IMR-90 (cell line): ENCODE results near the gene DNAJC22. TPM values are rescaled to one million over a fixed set of nuclear protein-coding genes. Genes with fewer than 3 reads are reported as not detected.
A peak's percentile ranks its signal among the peaks of the same experiment; 100 is the strongest.

Experiments
- ATAC-seq: fragments of 200-7000 bp; cut with Tn5 transposase; 2 replicates; pipeline ENCODE4 v1.9.1; 2020; ENCODE audit warnings: low read depth, mild to moderate bottlenecking, moderate library complexity
- BruUV-seq: library from RNA; stranded (reverse); fragments of 400-500 nt; replicated peaks from 2 replicates; lab custom pipeline; 2021; lab: Mats Ljungman, UMichigan
- CTCF ChIA-PET: fragments of 300-600 bp; formaldehyde crosslinking; extraction: SDS; loops from one replicate; lab custom pipeline; 2021; ENCODE audit warnings: antibody characterized with exemption; lab: Yijun Ruan, JAX
- POLR2A ChIA-PET: fragments of 300-600 bp; sonication (Branson Sonifier 250); formaldehyde crosslinking; loops from one replicate; lab custom pipeline; 2022; ENCODE audit warnings: antibody characterized with exemption; ENCODE audit not compliant: unreplicated experiment; lab: Charles Lee
- DNase-seq: peaks from one replicate; pipeline ENCODE4 v3.0.0; 2013
- H2AFZ ChIP-seq: replicated peaks from 2 replicates; pipeline ENCODE3; 2013; ENCODE audit warnings: low read length, mild to moderate bottlenecking; ENCODE audit not compliant: poor library complexity
- H2AK5ac ChIP-seq: 2 replicates; pipeline ENCODE4 v1.6.1; 2013; ENCODE audit warnings: low read depth, low read length, inconsistent platforms
- H2AK9ac ChIP-seq: replicated peaks from 2 replicates; pipeline ENCODE3; 2013; ENCODE audit warnings: mild to moderate bottlenecking, low read depth, low read length, moderate library complexity; ENCODE audit not compliant: poor library complexity
- H2BK120ac ChIP-seq: 2 replicates; pipeline ENCODE4 v1.6.1; 2013; ENCODE audit warnings: low read depth, low read length, inconsistent platforms
- H2BK15ac ChIP-seq: 3 replicates; pipeline ENCODE4 v1.6.1; 2013; ENCODE audit warnings: low read depth, low read length, inconsistent platforms
- H2BK20ac ChIP-seq: 2 replicates; pipeline ENCODE4 v1.6.1; 2013; ENCODE audit warnings: low read depth, mild to moderate bottlenecking, inconsistent platforms, low read length, moderate library complexity
- H2BK5ac ChIP-seq: 2 replicates; pipeline ENCODE4 v1.6.1; 2013; ENCODE audit warnings: mild to moderate bottlenecking, low read depth, low read length, inconsistent platforms; ENCODE audit not compliant: poor library complexity, severe bottlenecking
- H3K14ac ChIP-seq: replicated peaks from 2 replicates; pipeline ENCODE4 v1.6.1; 2013; ENCODE audit warnings: low read depth, low read length, inconsistent platforms
- H3K18ac ChIP-seq: 2 replicates; pipeline ENCODE4 v1.6.1; 2013; ENCODE audit warnings: low read depth, low read length, control low read depth
- H3K23ac ChIP-seq: 2 replicates; pipeline ENCODE4 v1.6.1; 2013; ENCODE audit warnings: low read depth, low read length, inconsistent platforms
- H3K27ac ChIP-seq: 2 replicates; pipeline ENCODE4 v1.5.1; 2013; ENCODE audit warnings: mild to moderate bottlenecking, control low read depth, low read length; ENCODE audit not compliant: insufficient read depth
- H3K27me3 ChIP-seq: 2 replicates; pipeline ENCODE4 v1.6.1; 2013; ENCODE audit warnings: low read length; ENCODE audit not compliant: control insufficient read depth, insufficient read depth
- H3K36me3 ChIP-seq: 2 replicates; pipeline ENCODE4 v1.6.1; 2013; ENCODE audit warnings: low read length, mixed read lengths; ENCODE audit not compliant: control insufficient read depth, insufficient read depth
- H3K4ac ChIP-seq: 2 replicates; pipeline ENCODE4 v1.6.1; 2013; ENCODE audit warnings: low read depth, low read length, inconsistent platforms
- H3K4me1 ChIP-seq: 2 replicates; pipeline ENCODE4 v1.6.1; 2013; ENCODE audit warnings: low read length, mixed read lengths; ENCODE audit not compliant: control insufficient read depth, insufficient read depth
- H3K4me2 ChIP-seq: 2 replicates; pipeline ENCODE4 v1.6.1; 2013; ENCODE audit warnings: low read depth, mild to moderate bottlenecking, control low read depth, low read length, moderate library complexity
- H3K4me3 ChIP-seq: 2 replicates; pipeline ENCODE4 v1.5.1; 2013; ENCODE audit warnings: low read depth, mild to moderate bottlenecking, control low read depth, low read length, moderate library complexity; ENCODE audit not compliant: insufficient read depth
- H3K56ac ChIP-seq: 2 replicates; pipeline ENCODE4 v1.6.1; 2013; ENCODE audit warnings: low read length, inconsistent platforms; ENCODE audit not compliant: insufficient read depth; ENCODE audit errors: extremely low read depth
- H3K79me1 ChIP-seq, 2 experiments: 2 replicates each; pipeline ENCODE4 v1.6.1; 2013; ENCODE audit warnings: low read length in 2 of 2, inconsistent platforms in 1 of 2, low read depth in 1 of 2
- H3K9ac ChIP-seq: 2 replicates; pipeline ENCODE4 v1.6.1; 2013; ENCODE audit warnings: low read depth, low read length, control low read depth
- H3K9me1 ChIP-seq: 2 replicates; pipeline ENCODE4 v1.6.1; 2013; ENCODE audit warnings: low read length, inconsistent platforms; ENCODE audit not compliant: insufficient read depth
- H3K9me3 ChIP-seq: 2 replicates; pipeline ENCODE4 v1.6.1; 2013; ENCODE audit warnings: low read length; ENCODE audit not compliant: control insufficient read depth, insufficient read depth
- H4K20me1 ChIP-seq: 2 replicates; pipeline ENCODE4 v1.6.1; 2013; ENCODE audit warnings: low read length, inconsistent platforms; ENCODE audit not compliant: insufficient read depth
- H4K5ac ChIP-seq: 2 replicates; pipeline ENCODE4 v1.6.1; 2013; ENCODE audit warnings: mild to moderate bottlenecking, low read depth, low read length, control low read depth
- H4K8ac ChIP-seq, 2 experiments: 2 replicates each; pipeline ENCODE4 v1.6.1; 2013; ENCODE audit warnings: low read depth in 2 of 2, low read length in 2 of 2, control low read depth in 1 of 2, inconsistent platforms in 1 of 2
- H4K91ac ChIP-seq: 2 replicates; pipeline ENCODE4 v1.6.1; 2013; ENCODE audit warnings: low read depth, low read length, inconsistent platforms; ENCODE audit not compliant: insufficient read depth
- BHLHE40 ChIP-seq: fragments of 150-350 bp; IDR thresholded peaks from 2 replicates; pipeline ENCODE4 v1.6.1; 2016; ENCODE audit warnings: mild to moderate bottlenecking, low read depth, low read length
- CEBPB ChIP-seq: IDR thresholded peaks from 2 replicates; pipeline ENCODE4 v1.6.1; 2012; ENCODE audit warnings: low read depth, low read length, improper control_type of control experiment
- POLR2A ChIP-seq: IDR thresholded peaks from 2 replicates; pipeline ENCODE4 v1.6.1; 2012; ENCODE audit warnings: mild to moderate bottlenecking, low read depth, low read length
- SMC3 ChIP-seq: fragments of 150-350 bp; IDR thresholded peaks from 2 replicates; pipeline ENCODE4 v1.6.1; 2016; ENCODE audit warnings: low read depth, mild to moderate bottlenecking, antibody characterized with exemption, low read length, moderate library complexity
- USF2 ChIP-seq: fragments of 150-350 bp; IDR thresholded peaks from 2 replicates; pipeline ENCODE4 v1.6.1; 2017; ENCODE audit warnings: mild to moderate bottlenecking, antibody characterized with exemption, low read length, low read depth
- WGBS, 2 experiments: methylation state at CpG; one replicate each; pipeline versions ENCODE4 v1.1.5 to v1.1.7; 2013; ENCODE audit warnings: missing lambda C conversion rate in 2 of 2; ENCODE audit not compliant: insufficient read length in 1 of 2; ENCODE audit errors: extremely low coverage in 2 of 2; 5-methylcytosine and 5-hydroxymethylcytosine counted together
- dilution Hi-C: fragments of 300-500 bp; cut with HindIII; formaldehyde crosslinking; loops from one replicate; pipeline ENCODE4 v1.14.3; 2018; ENCODE audit warnings: low sequenced_read_pairs; ENCODE audit not compliant: unreplicated experiment
- in situ Hi-C: fragments of 300-500 bp; cut with MboI; formaldehyde crosslinking; loops from 3 replicates; pipeline ENCODE4 v1.14.3; 2019; ENCODE audit warnings: low sequenced_read_pairs, inconsistent platforms, mixed read lengths
- intact Hi-C: fragments of 100-400 bp; cut with micrococcal nuclease; formaldehyde crosslinking; loops from 2 replicates; pipeline ENCODE4 v1.10.0; 2022
- polyA plus RNA-seq, 3 experiments: library from polyadenylated mRNA; depleted of rRNA; stranded (reverse); fragments of >200 nt; gene quantifications; 2 replicates each; pipeline ENCODE4 v1.2.3, GENCODE V29; 2012; ENCODE audit warnings: low replicate concordance in 1 of 3
- total RNA-seq: library from RNA; depleted of rRNA; stranded (reverse); fragments of >200 nt; gene quantifications from 2 replicates; pipeline ENCODE4 v1.2.3, GENCODE V29; 2012

DNAJC22 gene
- total and polyA plus RNA-seq, 2 of the 4 experiments (the other 2 are of a cell fraction): 8.1 to 8.2 TPM

- no peak overlapping the region for H3K56ac ChIP-seq
- ChIA-PET CTCF (interaction anchor here (0.6 kb wide), 1 partner anchor 85 kb away, joined by 3 read pairs; no protein-coding TSS in a partner anchor), POLR2A (no interaction called here)
- no peaks in the 10 kb centered on the region for H3K9me3 ChIP-seq
- peaks cover 4% of the 10 kb centered on the region; the same call in 1 of the 2 replicates for H3K9me1 ChIP-seq
- peak; percentile 90 for DNase-seq
- H3K23ac ChIP-seq: no peak overlapping the region
- H3K4me1 ChIP-seq: peaks cover 6% of the 10 kb centered on the region; the same call in 1 of the 2 replicates
- WGBS, 2 experiments: no CpG with 5 or more reads among the region's 1 CpG
- peak overlapping the region; percentile 30; the same call in 1 of the 2 replicates for H3K4me2 ChIP-seq
- no peak overlapping the region for H3K4me3 ChIP-seq
- no peak for ATAC-seq
- H3K18ac ChIP-seq: no peak overlapping the region
- H2BK20ac ChIP-seq: peak overlapping the region; percentile 58; the same call in 1 of the 2 replicates
- no peak overlapping the region for H3K27ac ChIP-seq
- TF ChIP-seq CEBPB (peak; percentile 98), SMC3 (no peak), POLR2A (no peak), USF2 (no peak), BHLHE40 (no peak)
- H2AFZ ChIP-seq: peak overlapping the region; percentile 34
- no peak overlapping the region for H2AK9ac ChIP-seq
- H2BK15ac ChIP-seq: no peak overlapping the region; the same call in 2 of the 3 replicates
- in situ Hi-C loops (loop anchor here (5.0 kb wide), 1 partner anchor 142 kb away; no protein-coding TSS in a partner anchor), dilution Hi-C loops (loop anchor here (25.0 kb wide), 1 partner anchor 147 kb away; no protein-coding TSS in a partner anchor), intact Hi-C loops (no loop called here)
- peak overlapping the region; percentile 61 for H2BK5ac ChIP-seq
- H2BK120ac ChIP-seq: peak overlapping the region; percentile 28; the same call in 1 of the 2 replicates
- H3K27me3 ChIP-seq: no peaks in the 10 kb centered on the region
- no peak overlapping the region; the same call in 1 of the 2 replicates for H4K91ac ChIP-seq
- peak overlapping the region; percentile 47; the same call in 1 of the 2 replicates for H3K14ac ChIP-seq
- H4K20me1 ChIP-seq: peaks cover 5% of the 10 kb centered on the region; the same call in 1 of the 2 replicates
- H2AK5ac ChIP-seq: no peak overlapping the region
- peak overlapping the region in 1 of 2 experiments; percentile 26; a peak in 1 of 4 replicates for H4K8ac ChIP-seq
- no TSS peak for BruUV-seq
- H4K5ac ChIP-seq: no peak overlapping the region
- H3K36me3 ChIP-seq: no peaks in the 10 kb centered on the region
- H3K9ac ChIP-seq: no peak overlapping the region
- H3K4ac ChIP-seq: no peak overlapping the region
- H3K79me1 ChIP-seq: peaks cover 3 to 20% of the 10 kb centered on the region in 2 experiments; a peak in 2 of 4 replicates
These were observed 18.3 kb downstream of the DNAJC22 start for GRCh38 chr12:49364989-49365388.
